T-helper 2 cell treated with Interferon-gamma antibody and Interleukin-4, amounts not matched to agents 5 μg/mL and 100 μg/mL, for 36 hours (primary cell): Measurements from ENCODE around the gene TMEM151B.

Experiments used
- DNase-seq: peaks from one replicate; pipeline ENCODE4 v3.0.0; 2021; ENCODE audit warnings: low spot score
- H3K27ac Mint-ChIP-seq: one replicate; pipeline ENCODE4 v1.8.0; 2021; ENCODE audit warnings: mild to moderate bottlenecking, mixed read lengths
- H3K27me3 Mint-ChIP-seq: one replicate; pipeline ENCODE4 v1.8.0; 2021; ENCODE audit warnings: low read depth, mixed read lengths
- H3K36me3 Mint-ChIP-seq: one replicate; pipeline ENCODE4 v1.8.0; 2021; ENCODE audit warnings: low read depth, mixed read lengths
- H3K4me1 Mint-ChIP-seq: one replicate; pipeline ENCODE4 v1.8.0; 2021; ENCODE audit warnings: low read depth, mixed read lengths
- H3K4me3 Mint-ChIP-seq: one replicate; pipeline ENCODE4 v1.8.0; 2022; ENCODE audit warnings: mild to moderate bottlenecking, moderate library complexity, mixed read lengths
- H3K9me3 Mint-ChIP-seq: one replicate; pipeline ENCODE4 v1.8.0; 2021; ENCODE audit warnings: mixed read lengths

The TMEM151B gene

GRCh38 chr6:44284121-44284520 is 13.9 kb downstream of the TMEM151B start:
- H3K4me1 Mint-ChIP-seq = no peaks in the 10 kb centered on the region
- no peaks in the 10 kb centered on the region for H3K9me3 Mint-ChIP-seq
- no peak overlapping the region for H3K27ac Mint-ChIP-seq
- H3K4me3 Mint-ChIP-seq = no peak overlapping the region
- DNase-seq = no peak
- H3K36me3 Mint-ChIP-seq = no peaks in the 10 kb centered on the region
- H3K27me3 Mint-ChIP-seq = peaks cover 25% of the 10 kb centered on the region

- no peaks in the 10 kb centered on the region for H3K4me1 Mint-ChIP-seq
- H3K27ac Mint-ChIP-seq = no peak overlapping the region
- H3K27me3 Mint-ChIP-seq = peaks cover 21% of the 10 kb centered on the region
- H3K36me3 Mint-ChIP-seq = no peaks in the 10 kb centered on the region
- H3K9me3 Mint-ChIP-seq = no peaks in the 10 kb centered on the region
- no peak overlapping the region for H3K4me3 Mint-ChIP-seq
- no peak for DNase-seq
Measured at GRCh38 chr6:44284867-44285266, 14.6 kb downstream of the TMEM151B start.

- Mint-ChIP-seq H3K36me3 (no peaks in the 10 kb centered on the region), H3K27me3 (peaks cover 25% of the 10 kb centered on the region), H3K4me3 (no peak overlapping the region), H3K4me1 (no peaks in the 10 kb centered on the region), H3K9me3 (no peaks in the 10 kb centered on the region), H3K27ac (no peak overlapping the region)
- DNase-seq = no peak
Measured at GRCh38 chr6:44285552-44286284, 15.5 kb downstream of the TMEM151B start.

GRCh38 chr6:44286285-44286565 is 16.0 kb downstream of the TMEM151B start:
- Mint-ChIP-seq H3K27ac (no peak overlapping the region), H3K4me1 (no peaks in the 10 kb centered on the region), H3K9me3 (no peaks in the 10 kb centered on the region), H3K4me3 (no peak overlapping the region), H3K36me3 (no peaks in the 10 kb centered on the region), H3K27me3 (peaks cover 25% of the 10 kb centered on the region)
- DNase-seq = no peak

GRCh38 chr6:44286747-44287146 is 16.5 kb downstream of the TMEM151B start:
- H3K9me3 Mint-ChIP-seq = no peaks in the 10 kb centered on the region
- H3K36me3 Mint-ChIP-seq = no peaks in the 10 kb centered on the region

GRCh38 chr6:44289726-44290260 is 19.5 kb downstream of the TMEM151B start:
- no peaks in the 10 kb centered on the region for H3K36me3 Mint-ChIP-seq
- H3K9me3 Mint-ChIP-seq = no peaks in the 10 kb centered on the region
- DNase-seq = no peak
- H3K4me3 Mint-ChIP-seq = no peak overlapping the region
- peaks cover 38% of the 10 kb centered on the region for H3K27me3 Mint-ChIP-seq
- no peaks in the 10 kb centered on the region for H3K4me1 Mint-ChIP-seq
- H3K27ac Mint-ChIP-seq = no peak overlapping the region

More at GRCh38 chr6:44286747-44287146, 16.5 kb downstream of the TMEM151B start:
- Mint-ChIP-seq H3K4me3 (no peak overlapping the region), H3K4me1 (no peaks in the 10 kb centered on the region), H3K27me3 (peaks cover 29% of the 10 kb centered on the region), H3K27ac (no peak overlapping the region)
- DNase-seq = no peak

GRCh38 chr6:44291841-44292240 is 21.6 kb downstream of the TMEM151B start:
- Mint-ChIP-seq H3K4me3 (no peak overlapping the region), H3K27ac (no peak overlapping the region), H3K27me3 (peaks cover 53% of the 10 kb centered on the region)

GRCh38 chr6:44292661-44293365 is 22.6 kb downstream of the TMEM151B start:
- DNase-seq = no peak
- peaks cover 52% of the 10 kb centered on the region for H3K27me3 Mint-ChIP-seq
- no peak overlapping the region for H3K4me3 Mint-ChIP-seq
- H3K36me3 Mint-ChIP-seq = no peaks in the 10 kb centered on the region
- H3K4me1 Mint-ChIP-seq = no peaks in the 10 kb centered on the region
- no peaks in the 10 kb centered on the region for H3K9me3 Mint-ChIP-seq
- no peak overlapping the region for H3K27ac Mint-ChIP-seq

More at GRCh38 chr6:44291841-44292240, 21.6 kb downstream of the TMEM151B start:
- DNase-seq = no peak
- no peaks in the 10 kb centered on the region for H3K4me1 Mint-ChIP-seq
- H3K36me3 Mint-ChIP-seq = no peaks in the 10 kb centered on the region
- no peaks in the 10 kb centered on the region for H3K9me3 Mint-ChIP-seq

GRCh38 chr6:44294832-44295791 is 24.9 kb downstream of the TMEM151B start:
- Mint-ChIP-seq H3K9me3 (no peaks in the 10 kb centered on the region), H3K4me3 (no peak overlapping the region), H3K27me3 (peaks cover 61% of the 10 kb centered on the region), H3K27ac (no peak overlapping the region), H3K4me1 (peaks cover 2% of the 10 kb centered on the region), H3K36me3 (peaks cover 9% of the 10 kb centered on the region)
- no peak for DNase-seq

GRCh38 chr6:44297063-44298038 is 27.1 kb downstream of the TMEM151B start:
- H3K4me3 Mint-ChIP-seq = peak overlapping the region; percentile 45
- H3K27me3 Mint-ChIP-seq = peaks cover 48% of the 10 kb centered on the region
- no peak overlapping the region for H3K27ac Mint-ChIP-seq
- no peaks in the 10 kb centered on the region for H3K9me3 Mint-ChIP-seq
- peaks cover 2% of the 10 kb centered on the region for H3K4me1 Mint-ChIP-seq
- H3K36me3 Mint-ChIP-seq = peaks cover 27% of the 10 kb centered on the region
- DNase-seq = peak; percentile 29

- H3K4me3 Mint-ChIP-seq = peak overlapping the region; percentile 45
- no peak overlapping the region for H3K27ac Mint-ChIP-seq
- H3K9me3 Mint-ChIP-seq = no peaks in the 10 kb centered on the region
- H3K4me1 Mint-ChIP-seq = peaks cover 2% of the 10 kb centered on the region
- DNase-seq = no peak
- H3K27me3 Mint-ChIP-seq = peaks cover 40% of the 10 kb centered on the region
- H3K36me3 Mint-ChIP-seq = peaks cover 31% of the 10 kb centered on the region
Measured at GRCh38 chr6:44298055-44298803, 28.0 kb downstream of the TMEM151B start.

- peak overlapping the region; percentile 15 for H3K4me3 Mint-ChIP-seq
- H3K36me3 Mint-ChIP-seq = peaks cover 36% of the 10 kb centered on the region
- no peak for DNase-seq
- no peak overlapping the region for H3K27ac Mint-ChIP-seq
- peaks cover 35% of the 10 kb centered on the region for H3K27me3 Mint-ChIP-seq
- H3K4me1 Mint-ChIP-seq = peaks cover 2% of the 10 kb centered on the region
- no peaks in the 10 kb centered on the region for H3K9me3 Mint-ChIP-seq
Measured at GRCh38 chr6:44298864-44299263, 28.6 kb downstream of the TMEM151B start.
